HG02623 (cell line): ENCODE results near the gene HAND1.

Experiments used
- ATAC-seq: cut with Tn5 transposase; IDR thresholded peaks from one replicate; pipeline ENCODE4 v1.9.1; 2021; ENCODE audit warnings: moderate library complexity; ENCODE audit not compliant: unreplicated experiment

Gene HAND1

DNA sequence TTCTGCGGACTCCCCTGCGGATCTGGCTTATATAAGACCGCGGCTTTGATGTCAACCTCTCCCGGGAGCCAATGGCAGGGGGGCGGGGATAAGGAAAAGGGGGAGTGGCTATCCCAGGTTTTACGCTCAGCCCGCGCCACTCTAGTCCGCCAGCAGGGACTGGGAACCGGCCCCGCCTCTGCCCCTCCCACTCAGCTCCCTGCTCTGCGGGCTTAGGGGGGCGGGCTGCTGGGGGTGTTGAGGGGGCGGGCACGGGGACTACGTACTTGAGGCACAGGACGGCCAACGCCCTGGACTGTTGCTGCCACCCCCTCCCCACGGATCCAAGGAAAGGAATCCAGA lies at the start of gene HAND1:
Gene HAND1, minus strand, starts transcription at position 4 of the 342 bp plus-strand sequence. CDS start 219 bp downstream, outside the sequence.
- ATAC-seq, result no peak

DNA sequence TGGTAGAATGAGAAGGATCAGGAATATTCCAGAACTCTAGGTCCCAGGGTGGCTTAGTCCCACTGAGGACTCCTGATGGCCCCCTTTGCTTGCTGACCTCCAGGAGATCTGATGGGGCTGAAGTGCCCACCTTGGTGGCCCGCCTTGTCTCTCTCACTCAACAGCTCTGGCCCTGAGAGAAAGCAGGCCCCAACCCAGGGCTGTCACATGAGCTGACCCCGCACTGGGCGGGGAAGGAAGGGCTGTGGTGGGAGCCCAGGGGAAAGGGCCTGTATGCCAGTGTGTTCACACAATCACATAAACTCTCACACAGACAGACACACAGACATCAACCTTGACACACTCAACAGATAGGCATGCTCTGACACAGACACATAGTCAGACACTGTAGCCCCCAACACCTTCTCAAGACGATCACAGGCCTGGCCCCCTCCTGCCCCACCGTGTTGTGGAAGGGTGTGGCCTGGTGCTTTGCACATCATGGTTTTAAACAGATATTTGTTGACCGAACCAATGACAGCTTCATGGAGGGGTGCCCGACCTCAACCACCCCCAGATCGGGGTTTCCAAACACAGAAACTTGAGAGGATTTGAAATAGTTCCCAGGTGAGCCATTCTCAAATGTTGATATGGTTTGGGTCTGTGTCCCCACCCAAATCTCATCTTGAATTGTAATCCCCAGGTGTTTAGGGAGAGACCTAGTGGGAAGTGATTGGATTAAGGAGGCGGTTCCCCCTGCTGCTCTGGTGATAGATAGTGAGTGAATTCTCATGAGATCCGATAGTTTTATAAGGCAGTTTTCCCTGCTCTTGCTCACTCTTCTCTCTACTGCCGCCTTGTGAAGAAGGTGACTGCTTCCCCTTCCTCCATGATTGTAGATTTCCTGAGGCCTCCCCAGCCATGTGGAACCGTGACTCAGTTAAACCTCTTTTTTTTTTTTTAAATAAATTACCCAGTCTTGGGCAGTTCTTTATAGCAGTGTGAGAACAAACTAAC lies 48.5 kb upstream of the HAND1 start:
- ATAC-seq, result no peak

DNA sequence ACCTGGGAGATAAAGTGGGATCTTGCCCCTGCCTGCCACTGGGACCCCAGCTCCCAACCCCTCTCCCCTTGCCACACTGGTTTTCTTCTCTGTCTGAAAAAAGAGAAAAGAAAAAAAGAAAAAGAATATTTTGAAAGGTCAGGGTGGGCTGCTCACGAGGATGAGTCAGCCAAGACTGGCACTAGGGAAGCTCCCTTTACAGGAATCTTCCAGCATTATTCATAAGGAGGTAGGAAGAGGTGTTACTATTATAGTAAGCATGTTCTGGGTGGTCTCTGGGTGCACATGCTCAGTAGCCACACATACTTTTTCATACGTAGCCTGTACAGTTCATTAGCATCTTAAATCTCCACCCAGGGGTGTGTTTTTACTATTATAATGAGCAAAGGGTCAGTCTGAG lies 46.8 kb upstream of the HAND1 start:
- no peak for ATAC-seq

DNA sequence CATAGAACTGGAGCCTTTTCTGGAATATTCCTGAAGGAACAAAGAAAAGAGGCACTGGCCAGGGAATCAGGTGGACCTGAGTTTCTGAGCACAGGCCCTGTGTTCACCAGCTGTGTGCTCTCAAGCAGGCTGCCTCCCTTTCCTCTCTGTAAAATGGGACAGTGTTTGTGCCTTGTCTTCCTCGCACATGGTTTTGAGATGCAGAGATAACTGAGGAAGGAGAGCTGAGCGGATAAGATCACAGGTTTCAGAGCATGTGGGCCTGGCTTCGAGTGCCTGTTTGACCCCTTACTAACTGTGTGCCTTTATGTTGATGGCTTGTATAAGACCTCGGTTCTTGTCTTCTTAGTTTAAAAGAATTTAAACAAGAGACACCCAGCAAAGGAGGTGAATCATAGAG lies 46.2 kb upstream of the HAND1 start:
- no peak for ATAC-seq

DNA sequence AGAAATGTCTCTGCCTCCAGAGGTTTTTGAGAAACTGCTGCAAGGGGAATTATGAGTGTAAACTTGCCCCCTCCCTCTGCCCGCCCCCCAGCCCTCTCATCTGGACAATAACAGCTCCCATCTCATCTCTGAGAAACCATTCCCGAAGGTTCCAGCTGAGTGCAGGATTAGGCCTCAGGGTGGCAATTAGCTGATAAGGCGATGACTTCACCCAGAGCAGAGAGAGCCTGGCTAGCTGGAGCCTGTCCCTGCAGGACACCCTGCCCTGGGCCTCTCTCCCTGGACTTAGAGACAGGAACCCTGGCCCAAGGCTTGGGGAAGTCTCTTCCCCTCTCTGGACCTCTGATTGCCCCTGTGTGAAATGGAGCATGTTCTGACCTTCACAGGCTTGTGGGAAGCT lies 45.7 kb upstream of the HAND1 start:
- ATAC-seq, result no peak

DNA sequence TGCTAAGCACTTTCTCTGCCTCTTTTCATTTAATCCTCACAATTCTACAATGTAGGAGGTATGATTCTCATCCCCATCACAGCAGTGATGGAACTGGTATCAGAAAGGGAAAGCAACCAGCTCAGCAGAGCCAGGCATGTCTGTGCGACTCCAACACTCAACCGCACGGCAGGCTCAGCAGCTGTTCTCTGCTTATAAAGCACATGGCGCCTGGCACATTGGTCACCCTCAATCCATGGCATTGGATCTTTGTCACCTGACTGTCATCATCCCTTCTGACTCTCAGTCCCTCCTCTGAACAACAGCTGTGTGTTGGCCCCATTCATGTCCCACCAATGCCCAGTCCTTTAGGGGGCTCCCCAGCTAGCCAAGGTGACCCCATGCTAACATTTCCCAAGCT lies 45.1 kb upstream of the HAND1 start:
- no peak for ATAC-seq

DNA sequence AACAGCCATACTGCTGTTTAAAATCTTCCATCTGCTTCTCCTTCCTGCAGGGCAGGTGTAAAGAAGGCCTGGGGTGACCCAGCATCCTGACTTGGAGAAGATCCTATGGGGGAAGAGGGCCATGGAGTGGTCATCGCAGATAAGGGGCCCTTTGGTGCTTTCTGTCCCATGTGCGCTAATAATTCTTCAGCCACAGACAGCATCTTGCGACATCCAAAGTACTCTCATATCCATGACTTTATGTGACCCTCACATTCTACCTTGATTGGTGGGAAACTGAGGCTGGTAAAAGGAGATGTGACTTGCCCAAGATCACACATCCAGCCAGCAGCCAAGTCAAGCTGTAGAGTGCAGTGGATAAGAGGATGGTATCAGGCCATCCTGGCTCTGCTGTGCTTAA lies 44.3 kb upstream of the HAND1 start:
- no peak for ATAC-seq

DNA sequence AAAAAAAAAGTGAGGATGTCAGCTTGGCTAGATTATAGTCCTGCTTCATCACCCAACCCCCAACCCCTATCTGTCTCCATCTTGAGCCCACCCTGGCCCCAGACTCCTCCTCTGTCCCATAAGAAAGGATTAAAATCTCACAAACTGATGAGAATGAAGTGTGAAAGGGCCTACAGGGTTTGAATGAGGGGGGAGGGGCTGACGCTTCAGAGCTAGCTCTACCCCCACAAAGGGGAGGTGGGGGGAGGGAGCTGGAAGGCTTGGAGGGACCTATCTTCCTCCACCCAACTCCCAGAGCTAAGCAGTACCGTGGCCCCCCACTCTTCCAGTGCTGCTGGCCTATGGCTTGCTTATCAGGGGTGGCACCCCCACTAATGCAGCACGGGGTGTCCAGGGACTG lies 43.7 kb upstream of the HAND1 start:
- ATAC-seq, result no peak

DNA sequence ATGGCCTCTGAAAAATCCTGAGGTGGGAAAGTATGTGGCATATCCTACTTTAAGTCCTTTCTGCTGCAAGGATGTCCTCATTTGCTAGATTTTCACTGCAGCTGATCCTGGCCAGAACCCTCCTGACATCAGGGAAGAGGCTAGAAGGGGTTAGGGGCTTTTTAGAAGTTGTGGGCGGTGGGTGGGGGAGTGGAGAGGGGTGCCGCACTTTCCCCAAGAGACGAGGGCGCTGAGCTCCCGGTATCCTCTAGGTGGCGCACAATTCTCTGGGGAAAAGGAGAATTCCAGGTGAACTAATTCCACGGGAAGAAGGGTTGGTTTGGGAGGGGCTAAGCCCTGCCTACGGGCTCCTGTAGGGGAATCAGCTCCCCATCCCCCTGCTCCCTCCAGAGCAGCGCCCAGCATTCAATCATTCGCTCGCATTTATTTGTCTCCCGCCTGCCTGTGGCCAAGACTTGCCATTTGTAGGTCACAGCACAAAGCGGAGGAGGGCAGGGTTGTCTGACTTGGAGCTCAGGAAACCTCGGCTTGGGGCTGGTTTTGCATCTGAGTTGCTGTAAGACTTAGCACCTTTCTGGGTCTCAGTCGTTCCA lies 42.9 kb upstream of the HAND1 start:
- ATAC-seq, result no peak

DNA sequence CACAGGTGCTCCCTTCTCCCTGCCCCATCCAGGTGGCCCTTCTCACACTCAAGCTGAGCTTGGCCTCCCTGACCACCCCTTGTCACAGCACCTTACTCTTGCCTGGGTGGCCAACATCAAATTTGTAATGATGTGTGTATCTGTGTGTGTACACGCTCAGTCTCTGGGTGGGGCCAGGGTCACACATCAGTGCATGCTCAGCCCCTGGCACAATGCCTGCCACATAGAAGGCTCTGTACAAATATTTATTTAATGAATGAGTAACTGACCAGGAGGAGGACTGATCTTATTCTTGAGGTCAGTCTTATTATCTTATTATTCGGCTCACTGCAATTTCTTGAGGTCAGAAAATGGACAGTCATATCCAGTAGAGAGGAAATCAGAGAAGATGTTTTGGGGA lies 41.3 kb upstream of the HAND1 start:
- ATAC-seq, result no peak

DNA sequence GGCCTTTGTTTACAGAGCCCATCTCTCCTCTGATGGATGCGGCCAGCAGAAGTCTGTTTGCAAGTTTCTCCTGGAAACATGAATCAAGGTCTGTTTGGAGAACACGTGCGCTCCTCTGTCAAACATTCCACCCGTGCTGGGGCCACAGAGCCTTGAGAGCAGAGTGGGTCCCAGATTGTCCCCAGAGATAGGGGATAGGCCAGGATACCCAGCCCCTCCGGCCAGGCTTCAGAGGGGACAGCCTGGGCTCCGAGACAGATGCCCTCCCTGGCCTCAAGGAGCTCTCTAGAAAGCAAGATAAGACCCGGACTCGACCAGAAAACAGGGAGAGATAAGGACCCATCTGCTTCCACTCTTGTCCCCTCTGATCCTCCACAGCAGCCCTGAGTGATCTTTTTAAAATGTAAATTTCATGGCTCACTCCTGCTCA lies 40.4 kb upstream of the HAND1 start:
- ATAC-seq, result no peak

DNA sequence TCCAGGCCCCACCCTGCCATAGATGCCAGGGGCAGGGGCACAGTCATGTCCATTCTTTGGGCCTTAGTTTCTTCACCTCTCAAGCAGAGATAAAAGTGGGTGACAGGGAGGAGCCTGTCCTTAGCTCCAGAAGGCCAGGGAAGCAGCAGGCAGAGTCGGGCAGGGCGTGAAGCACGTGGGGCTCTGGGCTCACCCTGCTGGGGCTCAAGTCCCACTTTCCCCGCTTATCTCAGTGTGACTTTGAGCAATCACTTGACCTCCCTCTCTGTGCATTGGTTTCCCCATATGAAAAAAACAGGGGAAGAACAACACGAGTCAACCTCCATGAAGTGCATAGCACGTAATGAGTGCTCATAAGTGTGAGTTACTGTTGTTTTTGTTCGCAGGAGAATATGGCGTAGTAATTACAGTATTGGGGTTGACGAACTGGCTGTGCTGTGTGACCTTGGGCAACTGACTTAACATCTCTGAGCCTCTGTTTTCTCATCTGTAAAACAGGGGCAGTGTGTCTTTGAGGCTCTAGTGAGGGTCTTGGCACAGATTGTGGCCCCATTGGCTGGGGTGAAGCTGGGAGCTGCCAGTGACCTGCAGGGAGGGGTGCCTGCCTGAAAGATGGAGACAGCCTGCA lies 39.9 kb upstream of the HAND1 start:
- ATAC-seq, result no peak

DNA sequence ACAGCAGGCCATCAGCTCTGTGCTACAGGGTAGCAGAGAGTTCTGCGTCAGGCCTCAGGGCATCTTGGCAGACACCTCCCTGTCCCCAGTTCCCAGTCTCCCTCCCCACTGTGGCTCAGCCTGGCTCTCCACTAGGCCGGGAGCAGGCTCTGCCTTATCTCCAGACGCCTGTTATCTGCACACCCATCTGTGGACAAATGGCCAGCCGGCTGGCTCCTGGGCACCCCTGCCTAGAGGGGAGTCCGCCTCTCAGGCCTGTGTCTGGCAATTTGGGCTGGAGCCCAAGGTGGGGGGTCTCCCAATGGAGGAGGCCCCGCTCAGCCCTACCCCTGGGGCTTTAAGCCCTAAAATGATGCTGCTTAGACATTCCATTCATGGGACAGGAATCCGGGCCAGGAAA lies 39.2 kb upstream of the HAND1 start:
- ATAC-seq, result no peak

DNA sequence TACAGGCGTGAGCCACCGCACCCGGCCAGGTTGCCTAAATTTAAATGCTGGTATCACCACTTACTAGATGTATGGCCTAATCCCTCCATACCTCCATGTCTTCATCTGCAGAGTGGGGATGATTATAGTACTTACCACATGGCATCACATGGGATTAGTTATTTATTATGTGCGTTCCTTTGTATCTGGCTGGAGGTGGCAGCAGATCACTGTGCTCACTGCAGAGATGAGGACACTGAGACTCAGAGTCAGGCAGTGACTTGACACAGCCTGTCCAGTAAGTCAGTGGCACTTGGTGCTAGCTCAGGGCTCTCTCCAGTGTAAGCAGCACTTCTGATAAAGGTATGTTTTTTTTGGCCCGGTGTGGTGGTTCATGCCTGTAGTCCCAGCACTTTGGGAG lies 38.4 kb upstream of the HAND1 start:
- no peak for ATAC-seq

DNA sequence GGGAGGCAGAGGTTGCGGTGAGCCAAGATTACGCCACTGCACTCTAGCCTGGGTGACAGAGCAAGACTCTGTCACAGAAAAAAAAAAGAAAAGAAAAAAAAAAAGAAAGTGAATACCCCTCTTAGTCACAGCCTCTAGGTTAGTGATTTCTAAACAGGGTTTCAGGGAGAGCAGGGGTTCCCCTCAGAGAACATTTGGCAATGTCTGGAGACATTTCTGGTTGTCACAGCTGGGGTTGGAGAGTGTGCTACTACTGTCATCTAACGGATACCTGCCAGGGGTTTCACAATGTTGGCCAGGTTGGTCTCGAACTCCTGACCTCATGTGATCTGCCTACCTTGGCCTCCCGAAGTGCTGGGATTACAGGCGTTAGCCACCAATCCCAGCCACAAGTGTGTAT lies 37.5 kb upstream of the HAND1 start:
- ATAC-seq, result peak; percentile 71

DNA sequence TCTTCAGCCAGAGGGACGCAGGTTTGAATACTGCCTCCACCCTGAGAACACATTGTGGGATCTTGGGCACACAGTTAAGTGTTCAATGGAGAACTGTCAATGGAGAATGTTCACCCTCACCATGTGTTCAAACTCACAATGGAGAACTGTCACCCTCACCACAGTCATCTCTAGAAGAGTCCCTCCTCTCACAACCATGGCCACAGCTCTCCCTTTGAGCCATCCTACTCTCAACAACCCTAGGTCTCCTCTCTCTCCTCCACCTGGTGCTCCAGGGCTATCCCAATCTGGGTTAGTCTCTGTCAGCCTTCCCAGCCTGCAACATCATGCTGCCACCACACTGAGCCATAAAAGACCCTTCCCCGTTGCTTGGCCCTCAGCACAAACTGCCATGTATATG lies 36.3 kb upstream of the HAND1 start:
- peak; percentile 53 for ATAC-seq

DNA sequence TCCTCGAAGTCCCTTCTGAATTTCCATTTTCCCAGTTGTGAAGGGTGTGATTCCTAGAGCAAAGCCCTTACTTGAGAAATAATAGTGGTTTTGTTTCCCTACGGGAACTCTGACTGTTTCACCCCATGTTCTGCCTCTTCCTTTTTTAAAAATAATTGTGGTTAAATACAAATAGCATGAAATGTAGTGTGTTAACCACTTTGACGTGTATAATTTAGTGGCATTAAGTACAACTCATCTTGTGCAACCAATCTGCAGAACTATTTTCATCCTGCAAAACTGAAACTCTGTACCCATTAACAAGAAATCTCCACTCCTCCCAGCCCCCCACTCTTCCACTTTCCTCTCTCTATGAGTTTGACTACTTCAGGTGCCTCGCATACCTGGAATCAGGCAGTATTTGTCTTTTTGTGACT lies 35.6 kb upstream of the HAND1 start:
- no peak for ATAC-seq

DNA sequence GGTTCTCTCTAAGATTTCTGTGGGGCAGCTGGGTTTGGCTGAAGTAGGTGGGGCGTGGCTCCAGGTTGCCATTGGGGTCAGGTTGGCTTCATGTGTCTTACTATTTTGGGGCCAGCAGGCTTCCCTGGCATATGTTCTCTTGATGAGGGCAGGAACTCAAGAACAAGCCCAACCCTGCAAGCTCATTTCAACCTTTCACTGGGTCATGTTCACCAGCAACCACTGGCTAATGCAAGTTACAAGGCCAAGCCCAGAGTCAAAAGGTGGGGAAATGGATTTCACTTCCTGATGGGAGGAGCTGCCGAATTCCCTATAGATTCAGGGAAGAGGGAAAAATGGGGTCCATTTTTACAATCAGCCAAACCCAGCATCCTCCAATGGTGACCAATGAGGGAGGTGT lies 34.0 kb upstream of the HAND1 start:
- ATAC-seq, result no peak

DNA sequence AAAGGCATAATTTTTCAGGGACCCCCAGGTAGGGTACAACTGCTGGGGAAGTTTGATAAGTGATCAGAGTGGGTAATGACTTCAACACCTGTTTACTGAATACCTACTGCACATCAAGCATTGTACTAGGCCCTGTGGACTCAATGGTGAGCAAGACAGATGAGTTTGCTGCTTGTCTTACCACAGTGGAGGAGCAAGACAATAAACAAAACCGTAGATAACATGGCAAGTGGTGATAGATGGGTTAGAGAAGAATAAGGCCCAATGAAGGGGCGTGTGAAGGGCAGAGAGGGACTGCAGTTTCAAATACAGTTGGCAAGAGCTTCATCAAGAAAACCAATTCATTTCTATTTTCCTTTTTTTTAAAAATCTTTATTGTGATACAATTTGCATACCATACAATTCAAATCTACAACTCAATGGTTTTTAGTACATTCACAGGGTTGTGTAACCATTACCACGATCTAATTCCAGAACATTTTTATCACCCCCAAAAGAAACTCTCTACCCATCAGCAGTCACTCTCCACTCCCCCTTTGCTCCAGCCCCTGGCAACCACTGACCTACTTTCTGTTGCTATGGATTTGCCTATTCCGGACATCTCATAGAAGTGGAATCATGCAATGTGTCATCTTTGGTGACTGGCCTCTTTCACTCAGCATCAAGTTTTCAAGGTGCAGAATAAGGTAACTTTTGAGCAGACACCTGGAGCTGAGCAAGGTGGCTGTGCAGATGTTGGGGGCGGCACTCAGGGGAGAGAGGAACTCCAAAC lies 31.9 kb upstream of the HAND1 start:
- ATAC-seq, result no peak

DNA sequence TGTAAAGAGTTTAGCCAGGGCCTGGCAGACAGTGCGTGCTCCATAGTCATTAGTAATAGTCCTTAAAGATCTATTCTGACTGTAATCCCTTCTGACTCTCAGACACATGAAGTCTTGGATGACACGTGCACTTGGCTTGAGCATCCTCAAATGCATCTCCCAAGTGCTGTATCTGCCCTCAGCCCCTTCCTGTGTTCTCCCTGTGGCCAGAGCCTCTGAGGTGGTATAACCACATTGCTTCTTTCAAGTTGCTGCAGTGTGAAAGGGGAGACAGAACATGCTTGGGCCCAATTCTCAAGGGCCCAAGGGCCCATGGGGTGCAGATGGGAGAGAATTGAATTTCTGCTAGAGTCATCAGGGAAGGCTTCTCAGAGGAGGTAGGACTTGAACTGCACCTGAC lies 30.1 kb upstream of the HAND1 start:
- ATAC-seq, result no peak

DNA sequence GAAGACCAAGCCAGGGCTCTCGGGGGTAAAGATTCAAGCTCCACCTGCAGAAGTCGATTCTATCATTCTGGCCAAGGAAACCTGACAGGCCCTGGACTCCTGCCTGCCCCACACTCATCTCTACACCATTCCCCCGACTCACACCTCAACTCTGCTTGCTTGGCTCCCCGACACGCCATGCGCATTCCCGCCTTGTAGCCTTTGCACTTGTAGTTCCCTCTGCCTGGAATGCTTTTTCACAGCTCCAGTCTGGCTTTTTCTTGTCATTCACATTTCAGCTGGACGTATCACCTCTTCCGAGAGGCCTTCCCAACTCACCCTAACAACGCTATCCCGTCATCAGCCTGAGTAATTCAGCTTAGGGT lies 28.7 kb upstream of the HAND1 start:
- no peak for ATAC-seq
